Kidney (tissue), 14 donors: ENCODE results near the gene ZBTB16. TPM values are rescaled to one million over a fixed set of nuclear protein-coding genes. Genes with fewer than 3 reads are reported as not detected.
A peak's percentile ranks its signal among the peaks of the same experiment; 100 is the strongest.

Experiments used
- DNase-seq, 5 donors: peaks; one replicate each; pipeline ENCODE4 v3.0.0-alpha.2; 2013 to 2020
- FAIRE-seq: peaks from 2 replicates; lab custom pipeline; 2012; peaks lifted over from hg19 to GRCh38; lab: Jason Lieb, UNC
- H3K27ac ChIP-seq, 2 donors: one replicate each; pipeline ENCODE4 v1.7.0; 2013; ENCODE audit warnings: low read depth in 2 of 2, low read length in 2 of 2, inconsistent platforms in 1 of 2
- H3K27me3 ChIP-seq: one replicate; pipeline ENCODE4 v1.7.1; 2013; ENCODE audit warnings: low read length, inconsistent platforms; ENCODE audit not compliant: control insufficient read depth, insufficient read depth
- H3K36me3 ChIP-seq, 3 donors: one replicate each; pipeline versions ENCODE4 v1.7.0 to v1.7.1; 2013; ENCODE audit warnings: low read length in 3 of 3, control low read depth in 1 of 3, inconsistent platforms in 1 of 3; ENCODE audit not compliant: insufficient read depth in 3 of 3, control insufficient read depth in 2 of 3
- H3K4me1 ChIP-seq, 3 donors: one replicate each; pipeline versions ENCODE4 v1.7.0 to v1.7.1; 2013; ENCODE audit warnings: low read length in 3 of 3, inconsistent platforms in 1 of 3, low read depth in 1 of 3; ENCODE audit not compliant: control insufficient read depth in 2 of 3, insufficient read depth in 2 of 3
- H3K4me3 ChIP-seq, 3 donors: one replicate each; pipeline versions ENCODE4 v1.7.0 to v1.8.1; 2013; ENCODE audit warnings: low read length in 3 of 3, control low read depth in 1 of 3, inconsistent platforms in 1 of 3
- H3K9ac ChIP-seq, 3 donors: one replicate each; pipeline versions ENCODE4 v1.7.0 to v1.7.1; 2013; ENCODE audit warnings: low read length in 3 of 3, control low read depth in 1 of 3, inconsistent platforms in 1 of 3
- H3K9me3 ChIP-seq, 3 donors: one replicate each; pipeline versions ENCODE4 v1.7.0 to v1.7.1; 2013; ENCODE audit warnings: low read length in 3 of 3, control low read depth in 1 of 3, inconsistent platforms in 1 of 3; ENCODE audit not compliant: control insufficient read depth in 2 of 3, insufficient read depth in 1 of 3
- CTCF ChIP-seq: IDR thresholded peaks from 3 replicates; pipeline ENCODE4 v1.5.1; 2012; ENCODE audit warnings: mild to moderate bottlenecking, moderate library complexity, borderline replicate concordance; ENCODE audit not compliant: insufficient read depth; ENCODE audit errors: extremely low read depth
- intact Hi-C: fragments of 100-400 bp; cut with DNase I; formaldehyde crosslinking; loops from one replicate; pipeline ENCODE4 v1.11.1; 2022
- polyA plus RNA-seq: library from polyadenylated mRNA; stranded (reverse); fragments of 350-450 nt; fragmentation: Illumina TruSeq; extraction: RNeasy Lipid Tissue Mini Kit (QIAGEN cat#74804); gene quantifications from one replicate; pipeline ENCODE4 v1.2.3, GENCODE V29; 2014; ENCODE audit warnings: low read depth, low replicate concordance; ENCODE audit not compliant: insufficient read depth
- total RNA-seq: library from RNA; stranded (reverse); fragmentation: NEBNext Ultra II Directional; extraction: Animal tissue kit (Norgen Biotek cat#: 25700); gene quantifications from one replicate; pipeline ENCODE4 v1.2.1, GENCODE V29; 2021
- donor health status: control.
- donor health status: control.
- donor health status: control.
- donor health status: control.
- donor health status: control.
- donor health status: DM: yes; HTN: yes; CAD: no.
- donor health status: Normal renal cell carcinoma (clear cell type).

The ZBTB16 gene
- total and polyA plus RNA-seq, 2 donors from 2014 or later: 2.5 to 126 TPM

DNA sequence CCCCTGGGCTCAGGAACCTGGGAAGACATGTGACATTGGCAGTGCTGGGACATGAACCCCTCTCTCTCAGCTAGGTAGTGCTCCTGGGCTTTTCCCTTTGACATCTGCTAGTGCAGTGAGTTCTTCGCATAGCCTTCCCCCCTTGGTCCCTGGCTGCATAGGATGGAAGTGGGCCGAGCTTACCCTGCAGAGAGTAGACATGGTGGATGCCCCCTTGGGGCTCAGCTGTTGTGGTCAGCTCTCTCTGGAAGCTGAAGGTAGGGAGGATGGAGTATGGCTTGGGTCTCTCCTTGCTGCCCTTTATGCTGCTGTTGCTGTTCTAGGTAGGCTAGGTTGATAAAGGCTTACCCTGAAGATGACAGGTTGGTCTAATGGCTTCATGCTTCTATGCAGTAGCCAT is 92.1 kb downstream of the ZBTB16 start:
- no peaks in the 10 kb centered on the region for H3K27me3 ChIP-seq
- H3K9me3 ChIP-seq: no peaks in the 10 kb centered on the region
- peaks cover 0 to 3% (median 0%) of the 10 kb centered on the region in 3 donors for H3K36me3 ChIP-seq
- no peak for TF ChIP-seq CTCF
- H3K27ac ChIP-seq: peak overlapping the region in 1 of 2 donors; percentile 35
- H3K9ac ChIP-seq: no peak overlapping the region
- intact Hi-C loops: no loop called here
- DNase-seq: no peak
- no peak overlapping the region for H3K4me3 ChIP-seq
- peaks cover 0 to 39% (median 32%) of the 10 kb centered on the region in 3 donors for H3K4me1 ChIP-seq
- no peak for FAIRE-seq

DNA sequence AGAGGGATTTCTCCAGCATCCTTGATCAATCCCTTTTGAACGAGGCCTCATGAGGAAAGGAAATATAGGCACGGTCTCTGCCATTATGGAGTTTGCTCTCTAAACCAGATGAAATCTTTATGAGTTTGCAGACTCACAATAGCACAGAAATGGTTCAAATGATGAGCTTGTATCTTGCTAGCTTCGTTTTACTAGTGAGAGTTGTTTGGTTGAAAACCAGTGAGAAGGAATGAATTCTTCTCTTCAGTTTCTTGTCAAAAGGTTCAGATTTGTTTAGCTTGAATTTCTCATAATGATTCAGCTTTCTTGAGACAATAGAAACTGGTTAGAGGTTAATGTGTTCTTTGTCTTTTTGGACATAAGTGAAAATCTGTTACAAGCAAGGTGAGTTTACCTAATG is 92.7 kb downstream of the ZBTB16 start:
- Histone ChIP-seq H3K9me3 (no peaks in the 10 kb centered on the region), H3K27ac (peak overlapping the region; percentile 0 to 28), H3K4me3 (no peak overlapping the region), H3K27me3 (no peaks in the 10 kb centered on the region), H3K4me1 (peaks cover 0 to 39% (median 33%) of the 10 kb centered on the region in 3 donors), H3K36me3 (peaks cover 0 to 6% (median 0%) of the 10 kb centered on the region in 3 donors), H3K9ac (no peak overlapping the region)
- intact Hi-C loops: no loop called here
- no peak for TF ChIP-seq CTCF
- FAIRE-seq (no peak), DNase-seq (no peak)

DNA sequence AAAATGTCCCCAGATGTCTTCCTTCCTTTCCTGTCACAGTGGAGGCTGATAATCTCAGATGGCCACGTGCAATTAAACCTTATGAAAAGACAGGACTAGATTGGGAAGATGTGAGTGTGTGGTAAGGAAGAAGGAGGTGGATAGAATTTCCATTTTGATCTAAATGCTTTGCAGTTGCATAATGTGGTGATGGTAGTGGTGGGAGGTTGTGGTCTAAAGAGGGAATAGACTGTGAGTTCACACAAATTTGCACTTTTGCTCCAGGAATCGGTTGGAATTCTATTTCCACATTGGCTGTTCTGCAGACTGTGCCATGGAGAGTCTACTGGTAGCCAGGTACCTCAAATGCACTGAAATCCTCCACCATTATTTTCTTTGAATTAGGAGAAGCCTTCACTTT is 93.3 kb downstream of the ZBTB16 start:
- Histone ChIP-seq H3K9ac (no peak overlapping the region), H3K4me1 (peaks cover 0 to 39% (median 38%) of the 10 kb centered on the region in 3 donors), H3K27ac (peak overlapping the region; percentile 28 to 56), H3K27me3 (no peaks in the 10 kb centered on the region), H3K36me3 (peaks cover 0 to 6% (median 0%) of the 10 kb centered on the region in 3 donors), H3K9me3 (no peaks in the 10 kb centered on the region), H3K4me3 (no peak overlapping the region)
- DNase-seq (no peak), FAIRE-seq (no peak)
- no peak for TF ChIP-seq CTCF
- intact Hi-C loops: no loop called here

DNA sequence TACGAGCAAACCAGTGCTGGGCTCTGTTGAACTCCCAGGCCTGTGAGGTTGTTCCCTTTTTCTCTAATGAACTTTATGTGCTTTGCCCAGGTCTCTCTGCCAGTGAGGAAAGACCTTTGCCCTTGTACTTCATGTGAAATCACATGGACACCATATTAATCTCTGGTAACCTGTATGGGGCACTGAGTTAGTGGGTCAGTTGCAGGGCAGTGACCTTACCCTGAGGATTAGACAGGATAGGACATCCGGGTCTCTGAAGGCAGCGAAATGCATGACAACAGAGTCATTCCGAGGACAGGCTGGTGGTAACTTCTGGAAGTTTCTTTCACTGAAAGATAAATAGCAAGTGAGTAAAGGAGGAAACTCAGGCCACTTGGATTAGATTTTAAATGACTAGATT is 93.7 kb downstream of the ZBTB16 start:
- Histone ChIP-seq H3K9me3 (no peaks in the 10 kb centered on the region), H3K36me3 (peaks cover 0 to 6% (median 0%) of the 10 kb centered on the region in 3 donors), H3K27me3 (no peaks in the 10 kb centered on the region), H3K4me3 (no peak overlapping the region), H3K27ac (peak overlapping the region; percentile 38 to 84), H3K9ac (no peak overlapping the region), H3K4me1 (peaks cover 0 to 43% (median 40%) of the 10 kb centered on the region in 3 donors)
- no peak for TF ChIP-seq CTCF
- intact Hi-C loops: no loop called here
- FAIRE-seq (no peak), DNase-seq (no peak)
